Bronchial epithelial cell (primary cell): ENCODE results near the gene YEATS2. TPM values are rescaled to one million over a fixed set of nuclear protein-coding genes. Genes with fewer than 3 reads are reported as not detected.
"Not testable (repeated sequence)": the region's sequence is repeated elsewhere in the genome, so short reads cannot be mapped to it uniquely, and the experiment has no call there.

Experiments
- DNase-seq: peaks from one replicate; pipeline ENCODE4 v3.0.0-alpha.2; 2010; ENCODE audit warnings: low read depth
- FAIRE-seq: peaks from 2 replicates; lab custom pipeline; 2011; peaks lifted over from hg19 to GRCh38; lab: Jason Lieb, UNC
- H3K27me3 ChIP-seq: 2 replicates; pipeline ENCODE4 v1.5.1; 2011; ENCODE audit warnings: low read length; ENCODE audit not compliant: control insufficient read depth, insufficient read depth
- H3K36me3 ChIP-seq: 2 replicates; pipeline ENCODE4 v1.5.1; 2011; ENCODE audit warnings: low read length; ENCODE audit not compliant: control insufficient read depth, insufficient read depth
- H3K4me3 ChIP-seq: 2 replicates; pipeline ENCODE4 v1.5.1; 2011; ENCODE audit warnings: mild to moderate bottlenecking, low read depth, low read length, control low read depth
- CTCF ChIP-seq: IDR thresholded peaks from 2 replicates; pipeline ENCODE4 v1.5.1; 2011; ENCODE audit warnings: mild to moderate bottlenecking, moderate library complexity, low read length, control low read depth, inconsistent platforms; ENCODE audit not compliant: insufficient read depth, severe bottlenecking
- total RNA-seq: library from RNA; depleted of rRNA; stranded (reverse); fragments of >200 nt; gene quantifications from 2 replicates; pipeline ENCODE4 v1.2.1, GENCODE V29; 2014

The YEATS2 gene
- total RNA-seq, 1 donor from 2014 or later, result 18.2 TPM

GRCh38 chr3:183699238-183699947, 1.8 kb downstream of the YEATS2 start:
- DNase-seq, result no peak
- Histone ChIP-seq H3K27me3 (no peaks in the 10 kb centered on the region), H3K36me3 (peaks cover 2% of the 10 kb centered on the region), H3K4me3 (peak overlapping the region; percentile 97)
- TF ChIP-seq CTCF, result no peak
- no peak for FAIRE-seq

- no peaks in the 10 kb centered on the region for H3K27me3 ChIP-seq
- no peak for TF ChIP-seq CTCF
- H3K4me3 ChIP-seq, result no peak overlapping the region
- H3K36me3 ChIP-seq, result peaks cover 2% of the 10 kb centered on the region
- no peak for FAIRE-seq
- DNase-seq, result peak; percentile 70
These were observed 4.1 kb downstream of the YEATS2 start for GRCh38 chr3:183701744-183702143.

- not testable (repeated sequence) for DNase-seq, H3K27me3 ChIP-seq, H3K4me3 ChIP-seq, H3K36me3 ChIP-seq, FAIRE-seq
These were observed 6.3 kb downstream of the YEATS2 start for GRCh38 chr3:183703892-183704291.

- peaks cover 1% of the 10 kb centered on the region for H3K36me3 ChIP-seq
- no peak for FAIRE-seq
- DNase-seq, result no peak
- no peak for TF ChIP-seq CTCF
- no peak overlapping the region for H3K4me3 ChIP-seq
- no peaks in the 10 kb centered on the region for H3K27me3 ChIP-seq
These were observed 12.6 kb downstream of the YEATS2 start for GRCh38 chr3:183710231-183710630.

GRCh38 chr3:183711516-183711915, 13.9 kb downstream of the YEATS2 start:
- no peak overlapping the region for H3K4me3 ChIP-seq
- FAIRE-seq (no peak), DNase-seq (no peak)
- peaks cover 4% of the 10 kb centered on the region for H3K36me3 ChIP-seq
- H3K27me3 ChIP-seq, result no peaks in the 10 kb centered on the region
- no peak for TF ChIP-seq CTCF

- no peaks in the 10 kb centered on the region for H3K27me3 ChIP-seq
- no peak for TF ChIP-seq CTCF
- H3K4me3 ChIP-seq, result no peak overlapping the region
- H3K36me3 ChIP-seq, result peaks cover 6% of the 10 kb centered on the region
- FAIRE-seq (no peak), DNase-seq (no peak)
These were observed 17.0 kb downstream of the YEATS2 start for GRCh38 chr3:183714622-183715021.
